GM23338 (cell line): ENCODE results near the gene MGAT3. TPM values are rescaled to one million over a fixed set of nuclear protein-coding genes. Genes with fewer than 3 reads are reported as not detected.

ENCODE experiments used
- ATAC-seq: fragments of 200-7000 bp; cut with Tn5 transposase; 3 replicates; pipeline ENCODE4 v1.9.1; 2020
- DNase-seq: peaks from one replicate; pipeline ENCODE4 v3.0.0-alpha.2; 2015; ENCODE audit warnings: low spot score
- H2AFZ ChIP-seq: fragments of 200-600 bp; sonication (generic); 2 replicates; pipeline ENCODE4 v1.8.0; 2016; ENCODE audit warnings: antibody characterized with exemption, mild to moderate bottlenecking, moderate library complexity
- H3F3A ChIP-seq: fragments of 200-600 bp; sonication (generic); replicated peaks from 2 replicates; pipeline ENCODE4 v1.8.0; 2017; ENCODE audit warnings: antibody characterized with exemption, mixed run types, low read depth
- H3K27ac ChIP-seq: fragments of 200-600 bp; sonication (generic); 2 replicates; pipeline ENCODE4 v1.6.1; 2016; ENCODE audit warnings: low read depth
- H3K27me3 ChIP-seq: fragments of 200-600 bp; sonication (generic); 2 replicates; pipeline ENCODE4 v1.8.0; 2016; ENCODE audit warnings: mild to moderate bottlenecking, mixed run types, moderate library complexity; ENCODE audit not compliant: insufficient read depth
- H3K36me3 ChIP-seq: fragments of 200-600 bp; sonication (generic); 2 replicates; pipeline ENCODE4 v1.8.0; 2016; ENCODE audit warnings: mild to moderate bottlenecking; ENCODE audit not compliant: insufficient read depth
- H3K4me1 ChIP-seq: fragments of 200-600 bp; sonication (generic); 2 replicates; pipeline ENCODE4 v1.8.0; 2016; ENCODE audit warnings: mild to moderate bottlenecking, moderate library complexity; ENCODE audit not compliant: insufficient read depth
- H3K4me2 ChIP-seq: fragments of 200-600 bp; sonication (generic); 2 replicates; pipeline ENCODE4 v1.7.1; 2017; ENCODE audit warnings: mixed run types
- H3K4me3 ChIP-seq: fragments of 200-600 bp; sonication (generic); 2 replicates; pipeline ENCODE4 v1.6.1; 2016; ENCODE audit warnings: mixed run types
- H3K79me2 ChIP-seq: fragments of 200-600 bp; sonication (generic); replicated peaks from 2 replicates; pipeline ENCODE4 v1.8.0; 2017; ENCODE audit warnings: mild to moderate bottlenecking; ENCODE audit not compliant: insufficient read depth
- H3K9me2 ChIP-seq: fragments of 200-600 bp; sonication (generic); 2 replicates; pipeline ENCODE4 v1.8.0; 2017; ENCODE audit not compliant: insufficient read depth
- H4K20me1 ChIP-seq: fragments of 200-600 bp; sonication (generic); replicated peaks from 2 replicates; pipeline ENCODE4 v1.8.0; 2017; ENCODE audit warnings: mild to moderate bottlenecking; ENCODE audit not compliant: insufficient read depth
- H3K27ac Mint-ChIP-seq: 2 replicates; pipeline ENCODE4 v1.8.0; 2020; ENCODE audit warnings: inconsistent platforms, mild to moderate bottlenecking, moderate library complexity, mixed read lengths
- H3K27me3 Mint-ChIP-seq: 3 replicates; pipeline ENCODE4 v1.8.0; 2022; ENCODE audit warnings: low read depth, mild to moderate bottlenecking, moderate library complexity, mixed read lengths, inconsistent platforms; ENCODE audit not compliant: insufficient read depth, poor library complexity
- H3K36me3 Mint-ChIP-seq: 3 replicates; pipeline ENCODE4 v1.8.0; 2021; ENCODE audit warnings: low read depth, mild to moderate bottlenecking, inconsistent platforms, moderate library complexity, mixed read lengths
- H3K4me1 Mint-ChIP-seq: 3 replicates; pipeline ENCODE4 v1.8.0; 2020; ENCODE audit warnings: mild to moderate bottlenecking, inconsistent platforms, mixed read lengths
- H3K4me3 Mint-ChIP-seq: 3 replicates; pipeline ENCODE4 v1.8.0; 2021; ENCODE audit warnings: moderate library complexity, mild to moderate bottlenecking, inconsistent platforms, mixed read lengths
- H3K9me3 Mint-ChIP-seq: 3 replicates; pipeline ENCODE4 v1.8.0; 2020; ENCODE audit warnings: moderate library complexity, mild to moderate bottlenecking, inconsistent platforms, mixed read lengths
- EZH2 ChIP-seq: fragments of 200-600 bp; sonication (generic); IDR thresholded peaks from one replicate; pipeline ENCODE4 v1.8.0; 2017; ENCODE audit warnings: antibody characterized with exemption, mild to moderate bottlenecking, low read depth; ENCODE audit not compliant: unreplicated experiment
- EZH2phosphoT487 ChIP-seq: fragments of 200-600 bp; sonication (generic); IDR thresholded peaks from one replicate; pipeline ENCODE4 v1.8.1; 2018; ENCODE audit warnings: antibody characterized with exemption; ENCODE audit not compliant: unreplicated experiment
- JUNB ChIP-seq: IDR thresholded peaks from one replicate; pipeline ENCODE4 v1.6.1; 2016; ENCODE audit warnings: antibody characterized with exemption; ENCODE audit not compliant: unreplicated experiment
- POLR2AphosphoS5 ChIP-seq: IDR thresholded peaks from 2 replicates; pipeline ENCODE4 v1.6.1; 2016; ENCODE audit warnings: antibody characterized with exemption, low read depth
- ZNF114 ChIP-seq: fragments of 250-450 bp; sonication (Bioruptor Pico); IDR thresholded peaks from 2 replicates; pipeline ENCODE4 v1.5.0; 2020; ENCODE audit warnings: mild to moderate bottlenecking, moderate library complexity
- polyA plus RNA-seq: library from polyadenylated mRNA; unstranded; fragments of >200 nt; fragmentation: Nextera tagmentation; extraction: Ambion mirVana; gene quantifications from 2 replicates; pipeline ENCODE4 v1.2.1, GENCODE V29; 2016
- total RNA-seq: library from RNA; depleted of rRNA; stranded (reverse); fragments of >200 nt; shearing (Covaris generic); gene quantifications from 2 replicates; pipeline ENCODE4 v1.2.3, GENCODE V29; 2014
- TF ChIP-seq, protein P1 (sequence below): IDR thresholded peaks from 2 replicates; pipeline ENCODE4 v1.6.1; 2016; ENCODE audit warnings: antibody characterized with exemption
- TF ChIP-seq, protein P2 (sequence below): fragments of 250-450 bp; sonication (Bioruptor Pico); IDR thresholded peaks from 2 replicates; pipeline ENCODE4 v1.5.0; 2020; ENCODE audit warnings: mild to moderate bottlenecking, moderate library complexity
- TF ChIP-seq, protein P3 (sequence below), 2 experiments: fragments of 200-600 bp in 1 of 2; sonication (generic) in 1 of 2; conservative IDR thresholded peaks; 2 replicates each; pipeline versions ENCODE4 v1.5.1 to v1.6.1; 2016 to 2017; ENCODE audit warnings: antibody characterized with exemption in 2 of 2, low read depth in 2 of 2, mild to moderate bottlenecking in 2 of 2, moderate library complexity in 1 of 2

Gene MGAT3
- total and polyA plus RNA-seq, 2 experiments from 2014 or later = 1.7 to 10.2 TPM

DNA sequence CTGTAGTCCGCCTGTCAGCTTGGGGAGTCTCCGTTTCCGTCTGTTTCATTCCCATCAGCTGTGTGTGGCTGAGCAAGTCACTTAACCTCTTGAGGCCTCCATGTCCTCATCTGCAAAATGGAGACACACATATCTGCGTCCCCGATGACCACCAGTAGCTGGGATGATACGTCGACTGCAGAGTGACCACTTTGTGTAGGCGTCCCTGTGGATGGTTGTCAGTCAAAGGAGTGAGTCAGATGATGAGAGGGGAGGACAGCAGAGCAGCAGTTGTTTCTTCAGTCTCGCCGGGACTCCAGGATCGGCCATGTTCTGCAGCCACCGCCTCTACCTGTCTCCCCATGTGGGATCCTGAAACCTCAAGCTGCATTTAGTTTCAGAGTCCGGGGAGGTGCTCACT, 19.9 kb downstream of the MGAT3 start:
- Histone ChIP-seq H3K79me2 (no peaks in the 10 kb centered on the region), H2AFZ (no peak overlapping the region), H3F3A (peaks cover 14% of the 10 kb centered on the region), H3K4me3 (no peak overlapping the region), H4K20me1 (peaks cover 7% of the 10 kb centered on the region; the same call in 1 of the 2 replicates), H3K27me3 (no peaks in the 10 kb centered on the region), H3K4me2 (no peak overlapping the region), H3K9me2 (no peaks in the 10 kb centered on the region), H3K4me1 (peaks cover 35% of the 10 kb centered on the region), H3K36me3 (no peaks in the 10 kb centered on the region), H3K27ac (no peak overlapping the region)
- no peak for ATAC-seq
- Mint-ChIP-seq H3K9me3 (no peaks in the 10 kb centered on the region; the same call in 2 of the 3 replicates), H3K4me1 (peaks cover 48% of the 10 kb centered on the region), H3K27me3 (peaks cover 14% of the 10 kb centered on the region), H3K4me3 (no peak overlapping the region), H3K27ac (no peak overlapping the region), H3K36me3 (no peaks in the 10 kb centered on the region; the same call in 2 of the 3 replicates)
- DNase-seq = no peak
- no peak for TF ChIP-seq ZNF114 (CRISPR knock-in tag)
- TF ChIP-seq POLR2AphosphoS5 = no peak
- TF ChIP-seq, protein P1, sequence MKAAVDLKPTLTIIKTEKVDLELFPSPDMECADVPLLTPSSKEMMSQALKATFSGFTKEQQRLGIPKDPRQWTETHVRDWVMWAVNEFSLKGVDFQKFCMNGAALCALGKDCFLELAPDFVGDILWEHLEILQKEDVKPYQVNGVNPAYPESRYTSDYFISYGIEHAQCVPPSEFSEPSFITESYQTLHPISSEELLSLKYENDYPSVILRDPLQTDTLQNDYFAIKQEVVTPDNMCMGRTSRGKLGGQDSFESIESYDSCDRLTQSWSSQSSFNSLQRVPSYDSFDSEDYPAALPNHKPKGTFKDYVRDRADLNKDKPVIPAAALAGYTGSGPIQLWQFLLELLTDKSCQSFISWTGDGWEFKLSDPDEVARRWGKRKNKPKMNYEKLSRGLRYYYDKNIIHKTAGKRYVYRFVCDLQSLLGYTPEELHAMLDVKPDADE = no peak
- TF ChIP-seq, protein P2, sequence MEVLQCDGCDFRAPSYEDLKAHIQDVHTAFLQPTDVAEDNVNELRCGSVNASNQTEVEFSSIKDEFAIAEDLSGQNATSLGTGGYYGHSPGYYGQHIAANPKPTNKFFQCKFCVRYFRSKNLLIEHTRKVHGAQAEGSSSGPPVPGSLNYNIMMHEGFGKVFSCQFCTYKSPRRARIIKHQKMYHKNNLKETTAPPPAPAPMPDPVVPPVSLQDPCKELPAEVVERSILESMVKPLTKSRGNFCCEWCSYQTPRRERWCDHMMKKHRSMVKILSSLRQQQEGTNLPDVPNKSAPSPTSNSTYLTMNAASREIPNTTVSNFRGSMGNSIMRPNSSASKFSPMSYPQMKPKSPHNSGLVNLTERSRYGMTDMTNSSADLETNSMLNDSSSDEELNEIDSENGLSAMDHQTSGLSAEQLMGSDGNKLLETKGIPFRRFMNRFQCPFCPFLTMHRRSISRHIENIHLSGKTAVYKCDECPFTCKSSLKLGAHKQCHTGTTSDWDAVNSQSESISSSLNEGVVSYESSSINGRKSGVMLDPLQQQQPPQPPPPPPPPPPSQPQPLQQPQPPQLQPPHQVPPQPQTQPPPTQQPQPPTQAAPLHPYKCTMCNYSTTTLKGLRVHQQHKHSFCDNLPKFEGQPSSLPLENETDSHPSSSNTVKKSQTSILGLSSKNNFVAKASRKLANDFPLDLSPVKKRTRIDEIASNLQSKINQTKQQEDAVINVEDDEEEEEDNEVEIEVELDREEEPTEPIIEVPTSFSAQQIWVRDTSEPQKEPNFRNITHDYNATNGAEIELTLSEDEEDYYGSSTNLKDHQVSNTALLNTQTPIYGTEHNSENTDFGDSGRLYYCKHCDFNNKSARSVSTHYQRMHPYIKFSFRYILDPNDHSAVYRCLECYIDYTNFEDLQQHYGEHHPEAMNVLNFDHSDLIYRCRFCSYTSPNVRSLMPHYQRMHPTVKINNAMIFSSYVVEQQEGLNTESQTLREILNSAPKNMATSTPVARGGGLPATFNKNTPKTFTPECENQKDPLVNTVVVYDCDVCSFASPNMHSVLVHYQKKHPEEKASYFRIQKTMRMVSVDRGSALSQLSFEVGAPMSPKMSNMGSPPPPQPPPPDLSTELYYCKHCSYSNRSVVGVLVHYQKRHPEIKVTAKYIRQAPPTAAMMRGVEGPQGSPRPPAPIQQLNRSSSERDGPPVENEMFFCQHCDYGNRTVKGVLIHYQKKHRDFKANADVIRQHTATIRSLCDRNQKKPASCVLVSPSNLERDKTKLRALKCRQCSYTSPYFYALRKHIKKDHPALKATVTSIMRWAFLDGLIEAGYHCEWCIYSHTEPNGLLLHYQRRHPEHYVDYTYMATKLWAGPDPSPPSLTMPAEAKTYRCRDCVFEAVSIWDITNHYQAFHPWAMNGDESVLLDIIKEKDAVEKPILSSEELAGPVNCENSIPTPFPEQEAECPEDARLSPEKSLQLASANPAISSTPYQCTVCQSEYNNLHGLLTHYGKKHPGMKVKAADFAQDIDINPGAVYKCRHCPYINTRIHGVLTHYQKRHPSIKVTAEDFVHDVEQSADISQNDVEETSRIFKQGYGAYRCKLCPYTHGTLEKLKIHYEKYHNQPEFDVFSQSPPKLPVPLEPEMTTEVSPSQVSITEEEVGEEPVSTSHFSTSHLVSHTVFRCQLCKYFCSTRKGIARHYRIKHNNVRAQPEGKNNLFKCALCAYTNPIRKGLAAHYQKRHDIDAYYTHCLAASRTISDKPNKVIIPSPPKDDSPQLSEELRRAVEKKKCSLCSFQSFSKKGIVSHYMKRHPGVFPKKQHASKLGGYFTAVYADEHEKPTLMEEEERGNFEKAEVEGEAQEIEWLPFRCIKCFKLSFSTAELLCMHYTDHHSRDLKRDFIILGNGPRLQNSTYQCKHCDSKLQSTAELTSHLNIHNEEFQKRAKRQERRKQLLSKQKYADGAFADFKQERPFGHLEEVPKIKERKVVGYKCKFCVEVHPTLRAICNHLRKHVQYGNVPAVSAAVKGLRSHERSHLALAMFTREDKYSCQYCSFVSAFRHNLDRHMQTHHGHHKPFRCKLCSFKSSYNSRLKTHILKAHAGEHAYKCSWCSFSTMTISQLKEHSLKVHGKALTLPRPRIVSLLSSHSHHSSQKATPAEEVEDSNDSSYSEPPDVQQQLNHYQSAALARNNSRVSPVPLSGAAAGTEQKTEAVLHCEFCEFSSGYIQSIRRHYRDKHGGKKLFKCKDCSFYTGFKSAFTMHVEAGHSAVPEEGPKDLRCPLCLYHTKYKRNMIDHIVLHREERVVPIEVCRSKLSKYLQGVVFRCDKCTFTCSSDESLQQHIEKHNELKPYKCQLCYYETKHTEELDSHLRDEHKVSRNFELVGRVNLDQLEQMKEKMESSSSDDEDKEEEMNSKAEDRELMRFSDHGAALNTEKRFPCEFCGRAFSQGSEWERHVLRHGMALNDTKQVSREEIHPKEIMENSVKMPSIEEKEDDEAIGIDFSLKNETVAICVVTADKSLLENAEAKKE (CRISPR knock-in tag) = no peak
- no peak for TF ChIP-seq JUNB

DNA sequence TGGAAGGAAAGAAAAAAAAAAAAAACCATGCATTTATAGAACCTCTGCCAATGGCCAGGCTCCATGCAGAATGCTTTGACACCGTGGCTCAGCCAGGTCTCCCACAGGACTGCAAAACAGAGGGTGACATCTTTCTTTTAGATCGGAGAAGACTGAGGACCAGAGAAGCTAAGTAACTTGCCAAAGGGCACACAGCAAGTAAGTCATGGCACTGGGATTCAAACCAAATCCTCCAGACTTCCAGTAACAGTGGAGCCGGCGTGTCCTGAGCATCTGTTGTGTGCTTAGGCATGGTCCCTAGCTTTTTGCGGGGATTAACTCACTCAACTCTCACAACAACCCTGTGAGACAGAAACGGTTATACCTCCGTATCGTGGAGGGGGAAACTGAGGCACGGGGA, 20.7 kb downstream of the MGAT3 start:
- Mint-ChIP-seq H3K4me1 (peaks cover 40% of the 10 kb centered on the region), H3K27me3 (peaks cover 10% of the 10 kb centered on the region), H3K27ac (no peak overlapping the region), H3K9me3 (no peaks in the 10 kb centered on the region; the same call in 2 of the 3 replicates), H3K4me3 (no peak overlapping the region), H3K36me3 (no peaks in the 10 kb centered on the region; the same call in 2 of the 3 replicates)
- Histone ChIP-seq H3F3A (0 out of 2 replicates have a peak, but pooled peaks cover 6% of the 10 kb centered on the region), H3K9me2 (no peaks in the 10 kb centered on the region), H3K4me2 (no peak overlapping the region), H3K27me3 (no peaks in the 10 kb centered on the region), H3K27ac (no peak overlapping the region), H4K20me1 (peaks cover 7% of the 10 kb centered on the region; the same call in 1 of the 2 replicates), H3K79me2 (no peaks in the 10 kb centered on the region), H3K4me3 (no peak overlapping the region), H2AFZ (no peak overlapping the region), H3K36me3 (no peaks in the 10 kb centered on the region), H3K4me1 (peaks cover 26% of the 10 kb centered on the region)
- ATAC-seq (no peak), DNase-seq (no peak)
- TF ChIP-seq, protein P3, sequence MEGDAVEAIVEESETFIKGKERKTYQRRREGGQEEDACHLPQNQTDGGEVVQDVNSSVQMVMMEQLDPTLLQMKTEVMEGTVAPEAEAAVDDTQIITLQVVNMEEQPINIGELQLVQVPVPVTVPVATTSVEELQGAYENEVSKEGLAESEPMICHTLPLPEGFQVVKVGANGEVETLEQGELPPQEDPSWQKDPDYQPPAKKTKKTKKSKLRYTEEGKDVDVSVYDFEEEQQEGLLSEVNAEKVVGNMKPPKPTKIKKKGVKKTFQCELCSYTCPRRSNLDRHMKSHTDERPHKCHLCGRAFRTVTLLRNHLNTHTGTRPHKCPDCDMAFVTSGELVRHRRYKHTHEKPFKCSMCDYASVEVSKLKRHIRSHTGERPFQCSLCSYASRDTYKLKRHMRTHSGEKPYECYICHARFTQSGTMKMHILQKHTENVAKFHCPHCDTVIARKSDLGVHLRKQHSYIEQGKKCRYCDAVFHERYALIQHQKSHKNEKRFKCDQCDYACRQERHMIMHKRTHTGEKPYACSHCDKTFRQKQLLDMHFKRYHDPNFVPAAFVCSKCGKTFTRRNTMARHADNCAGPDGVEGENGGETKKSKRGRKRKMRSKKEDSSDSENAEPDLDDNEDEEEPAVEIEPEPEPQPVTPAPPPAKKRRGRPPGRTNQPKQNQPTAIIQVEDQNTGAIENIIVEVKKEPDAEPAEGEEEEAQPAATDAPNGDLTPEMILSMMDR (conservative IDR thresholded peaks at IDR 0.05; ENCODE audit: low read depth in 2 of 2) = no peak
- TF ChIP-seq EZH2 (no peak), ZNF114 (CRISPR knock-in tag) (no peak), EZH2phosphoT487 (no peak)
